HEK293 (cell line): ENCODE measurements around the gene ARMC3.

Experiments
- BCL6B ChIP-seq: fragments of 450-650 bp; formaldehyde crosslinking; IDR thresholded peaks from 2 replicates; pipeline ENCODE4 v1.5.1; 2017; ENCODE audit warnings: missing biosample characterization, missing genetic modification characterization
- FEZF1 ChIP-seq: fragments of 450-650 bp; formaldehyde crosslinking; IDR thresholded peaks from 2 replicates; pipeline ENCODE4 v1.5.1; 2016; ENCODE audit warnings: missing biosample characterization, missing genetic modification characterization
- GLI2 ChIP-seq: fragments of 450-650 bp; formaldehyde crosslinking; IDR thresholded peaks from 2 replicates; pipeline ENCODE4; 2017; ENCODE audit warnings: missing biosample characterization, missing genetic modification characterization, low read depth, borderline replicate concordance
- HOXC10 ChIP-seq: sonication (generic); formaldehyde crosslinking; IDR thresholded peaks from 2 replicates; pipeline ENCODE4 v1.8.1; 2023; ENCODE audit warnings: mild to moderate bottlenecking, missing genetic modification reagents
- KLF16 ChIP-seq: fragments of 450-650 bp; formaldehyde crosslinking; IDR thresholded peaks from 2 replicates; pipeline ENCODE4 v1.5.1; 2017; ENCODE audit warnings: missing biosample characterization, missing genetic modification characterization
- KLF7 ChIP-seq: fragments of 450-650 bp; formaldehyde crosslinking; IDR thresholded peaks from 2 replicates; pipeline ENCODE4 v1.5.1; 2016; ENCODE audit warnings: missing biosample characterization, missing genetic modification characterization, borderline replicate concordance
- MEIS1 ChIP-seq: sonication (generic); formaldehyde crosslinking; IDR thresholded peaks from 2 replicates; pipeline ENCODE4 v1.8.1; 2022; ENCODE audit warnings: missing genetic modification reagents, mild to moderate bottlenecking, borderline replicate concordance
- PRDM1 ChIP-seq: fragments of 450-650 bp; formaldehyde crosslinking; IDR thresholded peaks from 2 replicates; pipeline ENCODE4; 2016; ENCODE audit warnings: missing biosample characterization, missing genetic modification characterization
- REST ChIP-seq: fragments of 450-650 bp; formaldehyde crosslinking; IDR thresholded peaks from 2 replicates; pipeline ENCODE4 v1.5.1; 2016; ENCODE audit warnings: missing biosample characterization, missing genetic modification characterization
- SETDB1 ChIP-seq: IDR thresholded peaks from one replicate; pipeline ENCODE4 v1.6.1; 2017; ENCODE audit warnings: mild to moderate bottlenecking, low read length, moderate library complexity, mixed read lengths; ENCODE audit not compliant: insufficient read length
- YY1 ChIP-seq: fragments of 450-650 bp; formaldehyde crosslinking; IDR thresholded peaks from 2 replicates; pipeline ENCODE4 v1.5.1; 2018; ENCODE audit warnings: missing biosample characterization, missing genetic modification characterization
- ZBTB1 ChIP-seq: fragments of 450-650 bp; formaldehyde crosslinking; IDR thresholded peaks from 2 replicates; pipeline ENCODE4 v1.5.1; 2016; ENCODE audit warnings: missing biosample characterization, missing genetic modification characterization
- ZBTB48 ChIP-seq: fragments of 450-650 bp; formaldehyde crosslinking; IDR thresholded peaks from 2 replicates; pipeline ENCODE4 v1.5.1; 2016; ENCODE audit warnings: missing biosample characterization, missing genetic modification characterization
- ZFHX2 ChIP-seq: fragments of 450-650 bp; formaldehyde crosslinking; conservative IDR thresholded peaks from 2 replicates; pipeline ENCODE4 v1.5.1; 2016; ENCODE audit warnings: missing biosample characterization, missing genetic modification characterization
- ZFP37 ChIP-seq: fragments of 450-650 bp; formaldehyde crosslinking; IDR thresholded peaks from 2 replicates; pipeline ENCODE4 v1.5.1; 2016; ENCODE audit warnings: missing biosample characterization, missing genetic modification characterization
- ZNF112 ChIP-seq: fragments of 450-650 bp; formaldehyde crosslinking; IDR thresholded peaks from 2 replicates; pipeline ENCODE4 v1.5.0; 2017; ENCODE audit warnings: missing biosample characterization, missing genetic modification characterization
- ZNF146 ChIP-seq: fragments of 450-650 bp; formaldehyde crosslinking; IDR thresholded peaks from 2 replicates; pipeline ENCODE4 v1.5.1; 2016; ENCODE audit warnings: missing biosample characterization, missing genetic modification characterization
- ZNF155 ChIP-seq: fragments of 450-650 bp; formaldehyde crosslinking; IDR thresholded peaks from 2 replicates; pipeline ENCODE4 v1.5.1; 2016; ENCODE audit warnings: missing biosample characterization, missing genetic modification characterization
- ZNF157 ChIP-seq: fragments of 450-650 bp; formaldehyde crosslinking; IDR thresholded peaks from 2 replicates; pipeline ENCODE4 v1.5.1; 2016; ENCODE audit warnings: missing biosample characterization, missing genetic modification characterization
- ZNF202 ChIP-seq: fragments of 450-650 bp; formaldehyde crosslinking; IDR thresholded peaks from 2 replicates; pipeline ENCODE4 v1.5.1; 2016; ENCODE audit warnings: missing biosample characterization, missing genetic modification characterization, borderline replicate concordance
- ZNF274 ChIP-seq, 2 experiments: fragments of 200-500 bp in 1 of 2; fragments of 450-650 bp in 1 of 2; sonication (Bioruptor generic) in 1 of 2; formaldehyde crosslinking in 1 of 2; IDR thresholded peaks; 2 replicates each; pipeline versions ENCODE4 v1.5.1 to v1.6.1; 2014 to 2016; ENCODE audit warnings: borderline replicate concordance in 1 of 2, inconsistent platforms in 1 of 2, low read length in 1 of 2, missing biosample characterization in 1 of 2, missing genetic modification characterization in 1 of 2
- ZNF292 ChIP-seq: fragments of 450-650 bp; formaldehyde crosslinking; IDR thresholded peaks from 2 replicates; pipeline ENCODE4 v1.5.1; 2016; ENCODE audit warnings: low read depth, missing biosample characterization, missing genetic modification characterization, borderline replicate concordance
- ZNF394 ChIP-seq: fragments of 450-650 bp; formaldehyde crosslinking; IDR thresholded peaks from 2 replicates; pipeline ENCODE4 v1.5.1; 2016; ENCODE audit warnings: missing biosample characterization, missing genetic modification characterization, mild to moderate bottlenecking, moderate library complexity, borderline replicate concordance
- ZNF514 ChIP-seq: fragments of 450-650 bp; formaldehyde crosslinking; IDR thresholded peaks from 2 replicates; pipeline ENCODE4 v1.5.1; 2016; ENCODE audit warnings: missing biosample characterization, missing genetic modification characterization
- ZNF555 ChIP-seq: fragments of 450-650 bp; formaldehyde crosslinking; conservative IDR thresholded peaks from 2 replicates; pipeline ENCODE4 v1.5.1; 2017; ENCODE audit warnings: missing biosample characterization, mild to moderate bottlenecking, missing genetic modification characterization, inconsistent platforms
- ZNF596 ChIP-seq: fragments of 450-650 bp; IDR thresholded peaks from 2 replicates; pipeline ENCODE4 v1.5.0; 2018; ENCODE audit warnings: missing biosample characterization, mild to moderate bottlenecking, missing genetic modification characterization, moderate library complexity
- ZNF600 ChIP-seq: fragments of 450-650 bp; formaldehyde crosslinking; IDR thresholded peaks from 2 replicates; pipeline ENCODE4 v1.5.1; 2016; ENCODE audit warnings: missing biosample characterization, missing genetic modification characterization
- ZNF76 ChIP-seq: fragments of 450-650 bp; formaldehyde crosslinking; IDR thresholded peaks from 2 replicates; pipeline ENCODE4; 2016; ENCODE audit warnings: low read depth, missing biosample characterization, missing genetic modification characterization, borderline replicate concordance
- ZNF768 ChIP-seq: fragments of 450-650 bp; formaldehyde crosslinking; IDR thresholded peaks from 2 replicates; pipeline ENCODE4 v1.5.1; 2018; ENCODE audit warnings: missing biosample characterization, mild to moderate bottlenecking, missing genetic modification characterization
- ZNF792 ChIP-seq: fragments of 450-650 bp; formaldehyde crosslinking; IDR thresholded peaks from 2 replicates; pipeline ENCODE4 v1.5.1; 2016; ENCODE audit warnings: missing biosample characterization, missing genetic modification characterization
- ZSCAN5A ChIP-seq: fragments of 450-650 bp; formaldehyde crosslinking; IDR thresholded peaks from 2 replicates; pipeline ENCODE4 v1.5.1; 2016; ENCODE audit warnings: missing biosample characterization, missing genetic modification characterization
- ZXDB ChIP-seq: fragments of 450-650 bp; formaldehyde crosslinking; IDR thresholded peaks from 2 replicates; pipeline ENCODE4 v1.5.1; 2016; ENCODE audit warnings: missing biosample characterization, missing genetic modification characterization
- TF ChIP-seq, protein P1 (sequence below): sonication (generic); formaldehyde crosslinking; IDR thresholded peaks from 2 replicates; pipeline ENCODE4 v1.8.1; 2022; ENCODE audit warnings: mild to moderate bottlenecking, moderate library complexity, missing genetic modification reagents

Gene ARMC3

DNA sequence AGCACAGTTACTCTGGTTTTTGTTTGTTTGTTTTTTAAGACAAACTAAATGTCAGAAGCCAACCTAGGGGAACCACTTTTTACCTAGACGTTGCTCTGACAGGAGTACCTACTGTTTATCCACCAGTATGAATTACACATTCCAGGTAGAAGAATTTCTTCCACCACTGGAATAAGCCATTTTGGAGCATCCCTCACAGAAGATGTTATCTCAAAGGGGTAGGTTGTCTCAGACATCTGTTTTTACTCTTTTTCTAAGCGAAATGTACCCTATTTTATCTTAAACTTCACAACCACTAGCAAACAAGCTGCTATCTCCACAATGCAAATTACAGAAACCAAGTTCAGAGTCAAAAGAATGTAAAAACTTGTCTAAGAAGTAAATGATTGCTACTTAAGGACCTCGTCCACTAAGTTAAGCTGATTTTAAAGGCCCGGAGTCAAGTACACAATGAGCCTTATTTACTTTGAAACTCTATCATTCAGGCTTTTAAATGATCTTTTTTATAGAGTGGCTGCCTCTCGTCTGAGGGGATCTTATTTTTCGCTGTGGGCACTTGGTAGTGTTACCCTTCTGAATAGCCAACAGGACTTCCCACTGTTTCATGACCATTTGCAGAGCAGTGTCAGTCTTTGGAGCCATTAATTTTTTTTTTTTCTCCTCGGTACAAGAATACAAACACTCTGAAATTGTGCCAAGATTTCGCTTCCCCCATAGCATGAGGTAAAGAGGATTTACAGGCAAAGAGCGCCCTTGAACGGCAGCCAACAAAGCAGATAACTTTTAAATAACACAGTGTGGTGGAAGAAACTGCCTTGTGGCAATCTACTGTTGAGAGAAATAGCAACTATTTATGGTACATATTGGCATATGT lies 15.7 kb upstream of the ARMC3 start (continued):
- TF ChIP-seq ZNF155 (no peak), ZNF76 (tag by site-specific recombination) (peak; percentile 31; the same call in 1 of the 2 replicates), ZNF596 (tag by site-specific recombination) (peak; percentile 62), ZNF274 (IDR thresholded peaks at IDR 0.05; ENCODE audit: low read length) (no peak), ZNF274 (tag by site-specific recombination; IDR thresholded peaks at IDR 0.05; ENCODE audit: borderline replicate concordance) (no peak), ZNF394 (tag by site-specific recombination) (peak; percentile 57; the same call in 1 of the 2 replicates), ZBTB48 (tag by site-specific recombination) (0 out of 2 replicates have a peak, but pooled peaks have one; percentile 48), KLF7 (tag by site-specific recombination) (peak; percentile 63; the same call in 1 of the 2 replicates), ZNF202 (tag by site-specific recombination) (no peak), YY1 (peak; percentile 76), ZNF600 (peak; percentile 67; the same call in 1 of the 2 replicates), ZNF292 (tag by site-specific recombination) (no peak), KLF16 (tag by site-specific recombination) (no peak), GLI2 (tag by site-specific recombination) (peak; percentile 94), ZSCAN5A (tag by site-specific recombination) (no peak), ZNF514 (tag by site-specific recombination) (no peak), MEIS1 (CRISPR knock-in tag) (no peak), ZNF555 (tag by site-specific recombination) (no peak), BCL6B (tag by site-specific recombination) (no peak), ZNF157 (tag by site-specific recombination) (no peak), ZBTB1 (tag by site-specific recombination) (peak; percentile 42), PRDM1 (tag by site-specific recombination) (no peak), REST (no peak), ZFP37 (tag by site-specific recombination) (0 out of 2 replicates have a peak, but pooled peaks have one; percentile 12), FEZF1 (tag by site-specific recombination) (peak; percentile 100), HOXC10 (CRISPR knock-in tag) (no peak), ZNF768 (tag by site-specific recombination) (no peak), SETDB1 (no peak), ZFHX2 (no peak), ZXDB (tag by site-specific recombination) (peak; percentile 91), ZNF112 (tag by site-specific recombination) (no peak), ZNF146 (tag by site-specific recombination) (0 out of 2 replicates have a peak, but pooled peaks have one; percentile 8), ZNF792 (tag by site-specific recombination) (no peak)
- TF ChIP-seq, protein P1, sequence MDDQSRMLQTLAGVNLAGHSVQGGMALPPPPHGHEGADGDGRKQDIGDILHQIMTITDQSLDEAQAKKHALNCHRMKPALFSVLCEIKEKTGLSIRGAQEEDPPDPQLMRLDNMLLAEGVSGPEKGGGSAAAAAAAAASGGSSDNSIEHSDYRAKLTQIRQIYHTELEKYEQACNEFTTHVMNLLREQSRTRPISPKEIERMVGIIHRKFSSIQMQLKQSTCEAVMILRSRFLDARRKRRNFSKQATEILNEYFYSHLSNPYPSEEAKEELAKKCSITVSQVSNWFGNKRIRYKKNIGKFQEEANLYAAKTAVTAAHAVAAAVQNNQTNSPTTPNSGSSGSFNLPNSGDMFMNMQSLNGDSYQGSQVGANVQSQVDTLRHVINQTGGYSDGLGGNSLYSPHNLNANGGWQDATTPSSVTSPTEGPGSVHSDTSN (CRISPR knock-in tag), result no peak
